GM10248 (cell line): ENCODE measurements around the gene LMBRD1.

Experiments used
- CTCF ChIA-PET: fragments of 300-600 bp; sonication (Branson Sonifier 250); formaldehyde crosslinking; extraction: SDS; loops from one replicate; lab custom pipeline; 2021; ENCODE audit warnings: antibody characterized with exemption; lab: Yijun Ruan, JAX
- POLR2A ChIA-PET: fragments of 350-650 bp; sonication (Branson Sonifier 250); formaldehyde crosslinking; extraction: SDS; loops from one replicate; lab custom pipeline; 2020; ENCODE audit warnings: antibody characterized with exemption; lab: Yijun Ruan, JAX
- DNase-seq: peaks from one replicate; pipeline ENCODE4 v3.0.0; 2012; ENCODE audit errors: extremely low spot score
- TF ChIP-seq, protein P1 (sequence below): IDR thresholded peaks from 2 replicates; pipeline ENCODE4 v1.5.1; 2012; ENCODE audit warnings: mild to moderate bottlenecking, low read depth; ENCODE audit errors: extremely low read depth, missing control alignments, control extremely low read depth

Gene LMBRD1

DNA sequence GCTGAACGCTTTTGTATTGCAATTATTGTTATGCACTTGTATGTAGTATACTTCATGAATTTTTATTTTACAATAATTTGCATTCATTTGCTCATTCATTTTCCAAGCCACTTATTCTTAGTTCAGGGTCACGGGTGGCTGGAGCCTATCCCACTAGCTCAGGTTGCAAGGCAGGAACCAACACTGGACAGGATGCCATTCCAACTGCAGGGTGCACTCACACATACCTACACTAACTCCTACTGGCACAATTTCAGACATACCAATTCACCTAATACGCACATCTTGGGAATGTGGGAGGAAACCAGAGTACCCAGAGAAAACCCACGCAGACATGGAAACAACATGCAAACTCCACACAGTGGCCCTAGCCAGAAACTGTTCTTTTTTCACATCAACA, 61.8 kb downstream of the LMBRD1 start:
- TF ChIP-seq, protein P1, sequence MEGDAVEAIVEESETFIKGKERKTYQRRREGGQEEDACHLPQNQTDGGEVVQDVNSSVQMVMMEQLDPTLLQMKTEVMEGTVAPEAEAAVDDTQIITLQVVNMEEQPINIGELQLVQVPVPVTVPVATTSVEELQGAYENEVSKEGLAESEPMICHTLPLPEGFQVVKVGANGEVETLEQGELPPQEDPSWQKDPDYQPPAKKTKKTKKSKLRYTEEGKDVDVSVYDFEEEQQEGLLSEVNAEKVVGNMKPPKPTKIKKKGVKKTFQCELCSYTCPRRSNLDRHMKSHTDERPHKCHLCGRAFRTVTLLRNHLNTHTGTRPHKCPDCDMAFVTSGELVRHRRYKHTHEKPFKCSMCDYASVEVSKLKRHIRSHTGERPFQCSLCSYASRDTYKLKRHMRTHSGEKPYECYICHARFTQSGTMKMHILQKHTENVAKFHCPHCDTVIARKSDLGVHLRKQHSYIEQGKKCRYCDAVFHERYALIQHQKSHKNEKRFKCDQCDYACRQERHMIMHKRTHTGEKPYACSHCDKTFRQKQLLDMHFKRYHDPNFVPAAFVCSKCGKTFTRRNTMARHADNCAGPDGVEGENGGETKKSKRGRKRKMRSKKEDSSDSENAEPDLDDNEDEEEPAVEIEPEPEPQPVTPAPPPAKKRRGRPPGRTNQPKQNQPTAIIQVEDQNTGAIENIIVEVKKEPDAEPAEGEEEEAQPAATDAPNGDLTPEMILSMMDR, result no peak
- CTCF ChIA-PET, result interaction anchor here (0.9 to 2.2 kb wide), 4 partner anchors 17 to 376 kb away, joined by 3 to 8 read pairs (median 3); no protein-coding TSS in a partner anchor
- DNase-seq, result no peak
- POLR2A ChIA-PET, result no interaction called here

DNA sequence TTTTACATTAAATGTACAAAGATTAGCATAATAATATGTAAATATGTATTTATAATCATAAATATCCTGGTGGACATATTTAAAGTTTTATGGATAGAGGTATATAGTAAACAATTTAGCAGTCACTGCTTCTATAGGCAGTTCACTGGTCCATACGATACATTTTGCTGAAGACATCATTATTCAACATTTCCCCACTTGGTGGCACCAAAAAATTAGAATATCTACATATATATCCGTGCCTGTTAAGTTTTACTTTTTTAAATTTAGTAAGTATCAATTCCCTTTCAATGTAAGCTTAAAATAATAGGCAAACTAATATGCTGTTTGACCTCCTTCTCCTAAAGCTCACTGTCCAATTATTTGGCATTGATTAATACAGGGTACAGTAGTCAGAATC, 64.2 kb downstream of the LMBRD1 start:
- CTCF ChIA-PET, result interaction anchor here (0.8 to 2.4 kb wide), 5 partner anchors 11 to 375 kb away, joined by 3 to 11 read pairs (median 5); partner anchors contain the start of gene LMBRD1
- DNase-seq, result no peak
- POLR2A ChIA-PET, result no interaction called here

DNA sequence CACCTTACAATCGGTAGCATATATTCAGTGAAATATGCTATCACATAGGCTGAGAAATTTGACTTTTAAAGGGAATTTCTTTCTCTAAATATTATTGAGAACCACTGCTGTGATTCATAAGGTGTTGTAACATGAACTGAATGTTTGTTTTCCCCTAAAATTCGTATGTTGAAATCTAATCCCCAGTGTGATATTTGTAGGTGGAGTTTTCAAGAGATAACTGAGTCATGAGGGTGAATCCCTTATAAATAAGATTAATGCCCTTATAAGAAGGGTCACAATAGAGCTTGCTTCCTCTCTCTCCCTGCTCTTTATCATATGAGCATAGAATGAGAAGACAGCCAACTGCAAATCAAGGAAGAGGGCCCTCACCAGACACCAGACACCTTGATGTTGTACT, 64.8 kb downstream of the LMBRD1 start:
- ChIA-PET POLR2A (no interaction called here), CTCF (interaction anchor here (1.5 to 2.4 kb wide), 7 partner anchors 10 to 434 kb away, joined by 3 to 11 read pairs (median 5); partner anchors contain the start of genes COL19A1 and LMBRD1)
- no peak for DNase-seq
- TF ChIP-seq, protein P1, result no peak

More for the DNA sequence above, 64.2 kb downstream of the LMBRD1 start:
- TF ChIP-seq, protein P1, result peak; percentile 12

GRCh38 chr6:69729870-69730449, 66.8 kb downstream of the LMBRD1 start:
- POLR2A ChIA-PET, result no interaction called here
- no peak for DNase-seq
- CTCF ChIA-PET, result interaction anchor here (0.8 to 1.9 kb wide), 6 partner anchors 9 to 436 kb away, joined by 3 to 7 read pairs (median 4); partner anchors contain the start of gene LMBRD1
- TF ChIP-seq, protein P1, result no peak

DNA sequence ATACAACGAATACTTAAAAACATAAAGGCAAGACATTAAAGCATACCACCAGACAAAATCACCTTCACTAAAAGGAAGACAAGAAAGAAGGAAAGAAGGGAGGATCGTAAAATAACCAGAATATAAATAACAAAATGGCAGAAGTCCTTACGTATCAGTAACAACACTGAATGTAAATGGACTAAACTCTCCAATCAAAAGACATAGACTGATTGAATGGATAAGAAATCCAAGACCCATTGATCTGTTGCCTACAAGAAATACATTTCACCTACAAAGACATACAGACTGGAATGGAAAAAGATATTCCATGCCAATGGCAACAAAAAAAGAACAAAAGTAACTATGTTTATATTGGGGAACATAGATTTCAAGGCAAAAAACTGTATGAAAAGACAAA, 74.1 kb downstream of the LMBRD1 start:
- DNase-seq, result no peak
- CTCF ChIA-PET, result interaction anchor here (1.7 to 1.8 kb wide), 2 partner anchors 8 to 10 kb away, joined by 5 to 7 read pairs; no protein-coding TSS in a partner anchor
- TF ChIP-seq, protein P1, result no peak
- POLR2A ChIA-PET, result no interaction called here

GRCh38 chr6:69719602-69720193, 77.1 kb downstream of the LMBRD1 start:
- ChIA-PET POLR2A (no interaction called here), CTCF (interaction anchor here (1.5 kb wide), 1 partner anchor 19 kb away, joined by 3 read pairs; no protein-coding TSS in a partner anchor)
- TF ChIP-seq, protein P1, result peak; percentile 18
- DNase-seq, result peak; percentile 16
